Neuronal stem cell (in vitro differentiated cells): Measurements from ENCODE around the gene CCDC59.

ENCODE experiments used
- DNase-seq: peaks from one replicate; pipeline ENCODE4 v3.0.0-alpha.2; 2013; ENCODE audit warnings: low spot score
- H2AFZ ChIP-seq: one replicate; pipeline ENCODE4 v1.6.1; 2013; ENCODE audit warnings: mild to moderate bottlenecking, low read length, inconsistent platforms
- H2AK5ac ChIP-seq: 2 replicates; pipeline ENCODE4 v1.6.1; 2013; ENCODE audit warnings: low read depth, mild to moderate bottlenecking, inconsistent platforms, low read length, moderate library complexity, mixed read lengths
- H2BK120ac ChIP-seq: 2 replicates; pipeline ENCODE4 v1.6.1; 2013; ENCODE audit warnings: low read depth, mild to moderate bottlenecking, inconsistent platforms, low read length, moderate library complexity, mixed read lengths
- H2BK12ac ChIP-seq: one replicate; pipeline ENCODE4 v1.6.1; 2013; ENCODE audit warnings: low read length, inconsistent platforms
- H2BK15ac ChIP-seq: 2 replicates; pipeline ENCODE4 v1.6.1; 2013; ENCODE audit warnings: mild to moderate bottlenecking, low read length, inconsistent platforms, mixed read lengths
- H2BK5ac ChIP-seq: one replicate; pipeline ENCODE4 v1.6.1; 2013; ENCODE audit warnings: inconsistent platforms, mild to moderate bottlenecking, low read length, moderate library complexity
- H3K14ac ChIP-seq: one replicate; pipeline ENCODE4 v1.6.1; 2013; ENCODE audit warnings: low read length, inconsistent platforms
- H3K18ac ChIP-seq: 2 replicates; pipeline ENCODE4 v1.6.1; 2013; ENCODE audit warnings: low read length, inconsistent platforms
- H3K23ac ChIP-seq: 2 replicates; pipeline ENCODE4 v1.6.1; 2013; ENCODE audit warnings: low read depth, mild to moderate bottlenecking, mixed read lengths, low read length, inconsistent platforms; ENCODE audit not compliant: poor library complexity
- H3K27ac ChIP-seq: replicated peaks from 3 replicates; pipeline ENCODE4 v1.5.1; 2013; ENCODE audit warnings: low read length, inconsistent platforms
- H3K27me3 ChIP-seq, 3 experiments: 2 replicates each; pipeline ENCODE4 v1.6.1; 2013; ENCODE audit warnings: low read length in 3 of 3, mild to moderate bottlenecking in 2 of 3, inconsistent platforms in 1 of 3, low read depth in 1 of 3, mixed read lengths in 1 of 3, moderate library complexity in 1 of 3; ENCODE audit not compliant: control insufficient read depth in 3 of 3, insufficient read depth in 3 of 3
- H3K36me3 ChIP-seq, 2 donors: replicated peaks in 1 of 2; 2 replicates each; pipeline ENCODE4 v1.6.1; 2013; ENCODE audit warnings: low read length in 2 of 2; ENCODE audit not compliant: control insufficient read depth in 2 of 2, insufficient read depth in 2 of 2
- H3K4ac ChIP-seq: 2 replicates; pipeline ENCODE4 v1.6.1; 2013; ENCODE audit warnings: inconsistent platforms, mild to moderate bottlenecking, low read length, moderate library complexity
- H3K4me1 ChIP-seq, 2 donors: 1 replicate in 1 of 2; 2 replicates in 1 of 2; pipeline ENCODE4 v1.6.1; 2013; ENCODE audit warnings: low read length in 2 of 2, low read depth in 1 of 2; ENCODE audit not compliant: control insufficient read depth in 2 of 2, insufficient read depth in 1 of 2
- H3K4me2 ChIP-seq: one replicate; pipeline ENCODE4 v1.6.1; 2013; ENCODE audit warnings: mild to moderate bottlenecking, low read length, inconsistent platforms; ENCODE audit not compliant: insufficient read depth, poor library complexity, severe bottlenecking
- H3K4me3 ChIP-seq, 2 donors: 2 replicates each; pipeline ENCODE4 v1.5.1; 2013; ENCODE audit warnings: low read length in 2 of 2, mild to moderate bottlenecking in 2 of 2, inconsistent platforms in 1 of 2, moderate library complexity in 1 of 2
- H3K79me1 ChIP-seq: one replicate; pipeline ENCODE4 v1.6.1; 2013; ENCODE audit warnings: low read depth, mild to moderate bottlenecking, inconsistent platforms, low read length, moderate library complexity
- H3K9ac ChIP-seq: one replicate; pipeline ENCODE4 v1.6.1; 2013; ENCODE audit warnings: mild to moderate bottlenecking, low read depth, low read length, inconsistent platforms; ENCODE audit not compliant: poor library complexity
- H3K9me3 ChIP-seq, 2 donors: replicated peaks in 1 of 2; 2 replicates each; pipeline versions ENCODE3 to v1.6.1; 2013; ENCODE audit warnings: low read length in 2 of 2, mild to moderate bottlenecking in 2 of 2, inconsistent platforms in 1 of 2, low read depth in 1 of 2, mixed read lengths in 1 of 2, moderate library complexity in 1 of 2; ENCODE audit not compliant: control insufficient read depth in 2 of 2, insufficient read depth in 1 of 2
- H4K8ac ChIP-seq: one replicate; pipeline ENCODE4 v1.6.1; 2013; ENCODE audit warnings: low read depth, mild to moderate bottlenecking, inconsistent platforms, low read length, moderate library complexity
- H4K91ac ChIP-seq: one replicate; pipeline ENCODE4 v1.6.1; 2013; ENCODE audit warnings: low read length, low read depth, mild to moderate bottlenecking, inconsistent platforms; ENCODE audit not compliant: poor library complexity
- WGBS, 2 donors: extraction: QIAGEN DNeasy Blood & Tissue Kit; methylation state at CpG; one replicate each; pipeline ENCODE4 v1.1.7; 2013; ENCODE audit warnings: missing lambda C conversion rate in 2 of 2, mixed read lengths in 1 of 2; ENCODE audit not compliant: insufficient read length in 2 of 2, insufficient replicate concordance in 1 of 2; ENCODE audit errors: extremely low coverage in 2 of 2; 5-methylcytosine and 5-hydroxymethylcytosine counted together

CCDC59 gene

GRCh38 chr12:82398879-82399278, 40.7 kb upstream of the CCDC59 start:
- Histone ChIP-seq H3K4me3 (no peak overlapping the region), H2AFZ (no peak overlapping the region), H3K27me3 (no peaks in the 10 kb centered on the region), H2BK120ac (no peak overlapping the region), H2BK15ac (no peak overlapping the region), H3K36me3 (no peaks in the 10 kb centered on the region), H3K27ac (no peak overlapping the region), H2AK5ac (no peak overlapping the region), H3K9me3 (no peaks in the 10 kb centered on the region), H3K9ac (no peak overlapping the region), H3K4ac (no peak overlapping the region), H3K14ac (no peak overlapping the region), H3K4me1 (no peaks in the 10 kb centered on the region), H2BK12ac (no peak overlapping the region), H4K91ac (no peak overlapping the region), H3K23ac (no peak overlapping the region), H3K79me1 (no peaks in the 10 kb centered on the region), H2BK5ac (no peak overlapping the region), H4K8ac (no peak overlapping the region), H3K18ac (no peak overlapping the region), H3K4me2 (no peak overlapping the region)
- DNase-seq, result no peak

DNA sequence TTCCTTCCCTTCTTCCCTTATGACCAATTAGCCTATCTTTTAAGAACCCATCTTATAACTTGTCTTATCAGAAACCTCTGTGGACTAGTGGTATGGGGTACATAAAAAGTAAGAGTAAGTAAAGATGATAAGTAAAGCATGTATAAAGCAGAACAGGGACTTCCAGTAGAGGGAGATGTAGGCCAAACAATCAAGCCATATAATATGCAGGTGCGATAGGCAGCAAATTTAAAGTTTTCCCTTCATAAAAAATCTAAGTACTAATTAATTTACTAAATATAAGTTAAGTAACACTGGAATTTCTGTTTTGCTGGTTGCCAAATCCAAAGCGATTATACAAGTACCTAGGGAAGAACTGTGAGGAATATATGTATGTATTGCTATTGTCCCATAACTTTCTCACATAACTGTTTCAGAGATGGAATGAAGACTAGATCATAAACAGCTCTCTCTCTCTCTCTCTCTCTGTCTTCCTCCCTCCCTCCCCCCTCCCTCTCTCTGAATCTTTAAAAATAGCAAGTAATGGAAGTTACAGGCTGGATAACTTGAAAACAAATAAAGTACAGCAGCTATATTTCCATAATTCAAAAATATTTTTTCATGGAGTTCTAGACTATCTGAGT, 25.9 kb upstream of the CCDC59 start:
- H3K4me1 ChIP-seq, result no peaks in the 10 kb centered on the region
- no peaks in the 10 kb centered on the region for H3K9me3 ChIP-seq
- H2BK120ac ChIP-seq, result no peak overlapping the region
- no CpG with 5 or more reads among the region's 2 CpGs for WGBS, 2 donors
- H3K4me3 ChIP-seq, result no peak overlapping the region
- H3K9ac ChIP-seq, result no peak overlapping the region
- H4K8ac ChIP-seq, result no peak overlapping the region
- H4K91ac ChIP-seq, result no peak overlapping the region
- H3K79me1 ChIP-seq, result no peaks in the 10 kb centered on the region
- H2BK5ac ChIP-seq, result no peak overlapping the region
- no peak overlapping the region for H3K18ac ChIP-seq
- H3K4me2 ChIP-seq, result no peak overlapping the region
- H3K23ac ChIP-seq, result no peak overlapping the region
- H3K14ac ChIP-seq, result no peak overlapping the region
- no peak overlapping the region for H2AFZ ChIP-seq
- no peak overlapping the region for H2BK15ac ChIP-seq
- no peak overlapping the region for H3K4ac ChIP-seq
- no peak for DNase-seq
- no peak overlapping the region for H3K27ac ChIP-seq
- H3K36me3 ChIP-seq, result no peaks in the 10 kb centered on the region
- H2BK12ac ChIP-seq, result no peak overlapping the region
- H3K27me3 ChIP-seq, result no peaks in the 10 kb centered on the region
- no peak overlapping the region for H2AK5ac ChIP-seq

GRCh38 chr12:82378997-82379396, 20.8 kb upstream of the CCDC59 start:
- H3K4me1 ChIP-seq, result no peaks in the 10 kb centered on the region
- no peaks in the 10 kb centered on the region for H3K9me3 ChIP-seq
- no peak overlapping the region for H3K14ac ChIP-seq
- no peak overlapping the region for H4K8ac ChIP-seq
- no peak overlapping the region for H3K4me2 ChIP-seq
- H3K4ac ChIP-seq, result no peak overlapping the region
- H3K4me3 ChIP-seq, result no peak overlapping the region
- H4K91ac ChIP-seq, result no peak overlapping the region
- no peaks in the 10 kb centered on the region for H3K36me3 ChIP-seq
- H3K23ac ChIP-seq, result no peak overlapping the region
- no peaks in the 10 kb centered on the region for H3K27me3 ChIP-seq
- H3K9ac ChIP-seq, result no peak overlapping the region
- no peak for DNase-seq
- no peak overlapping the region for H2BK15ac ChIP-seq
- H2BK120ac ChIP-seq, result no peak overlapping the region
- H2AK5ac ChIP-seq, result no peak overlapping the region
- H2BK5ac ChIP-seq, result no peak overlapping the region
- H3K27ac ChIP-seq, result no peak overlapping the region
- H2AFZ ChIP-seq, result no peak overlapping the region
- no peak overlapping the region for H3K18ac ChIP-seq
- H3K79me1 ChIP-seq, result no peaks in the 10 kb centered on the region
- H2BK12ac ChIP-seq, result no peak overlapping the region

DNA sequence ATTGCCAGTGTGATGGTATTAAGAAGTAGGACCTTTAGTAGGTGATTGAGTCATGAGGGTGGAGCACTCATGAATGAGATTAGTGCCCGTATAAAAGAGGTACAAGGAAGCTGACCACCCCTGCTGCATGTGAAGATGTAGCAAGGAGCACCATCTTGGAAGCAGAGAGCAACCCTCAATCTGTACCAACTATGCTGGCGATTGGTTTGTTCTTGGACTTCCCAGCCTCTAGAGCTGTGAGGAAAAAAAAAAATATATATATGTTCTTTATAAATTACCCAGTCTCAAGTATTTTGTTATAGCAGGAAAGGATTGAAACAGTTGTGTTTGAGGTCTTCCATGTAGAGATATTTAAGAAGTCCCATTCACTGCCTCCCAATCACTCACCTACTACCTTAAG, 17.0 kb upstream of the CCDC59 start:
- H3K4me3 ChIP-seq, result no peak overlapping the region
- no peak overlapping the region for H2BK15ac ChIP-seq
- no peaks in the 10 kb centered on the region for H3K36me3 ChIP-seq
- no peaks in the 10 kb centered on the region for H3K9me3 ChIP-seq
- DNase-seq, result no peak
- H3K27me3 ChIP-seq, result no peaks in the 10 kb centered on the region
- H3K14ac ChIP-seq, result no peak overlapping the region
- H3K27ac ChIP-seq, result no peak overlapping the region
- H2BK5ac ChIP-seq, result no peak overlapping the region
- WGBS, 2 donors, result no CpG with 5 or more reads among the region's 2 CpGs
- no peak overlapping the region for H4K8ac ChIP-seq
- no peak overlapping the region for H2BK120ac ChIP-seq
- no peak overlapping the region for H2AK5ac ChIP-seq
- H3K23ac ChIP-seq, result no peak overlapping the region
- H3K9ac ChIP-seq, result no peak overlapping the region
- no peak overlapping the region for H3K4ac ChIP-seq
- no peaks in the 10 kb centered on the region for H3K4me1 ChIP-seq
- H3K4me2 ChIP-seq, result no peak overlapping the region
- H2BK12ac ChIP-seq, result no peak overlapping the region
- H3K18ac ChIP-seq, result no peak overlapping the region
- H3K79me1 ChIP-seq, result no peaks in the 10 kb centered on the region
- no peak overlapping the region for H2AFZ ChIP-seq
- H4K91ac ChIP-seq, result no peak overlapping the region
